ENCODE measurements around the gene TSPAN31.

The TSPAN31 gene

DNA sequence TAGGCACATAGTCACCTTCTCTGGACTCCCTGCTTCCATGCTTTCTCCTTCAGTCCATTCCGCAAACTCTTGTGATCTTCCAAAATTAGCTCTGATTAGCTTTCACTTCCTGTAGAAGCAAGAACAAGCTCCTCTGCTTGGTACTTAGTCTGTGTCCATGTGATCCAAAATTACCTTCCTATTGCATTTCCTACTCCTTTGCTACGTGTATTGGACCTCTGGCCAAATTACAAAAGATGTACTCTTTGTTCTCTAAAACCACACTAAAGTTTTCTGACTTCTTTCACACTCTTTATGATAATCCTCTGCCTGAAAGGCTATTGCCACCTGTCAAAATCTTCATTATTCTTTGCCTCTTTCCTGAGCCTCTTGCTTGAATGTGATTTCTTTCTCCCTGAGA is 37.0 kb downstream of the TSPAN31 start:
- no peak for TF ChIP-seq FOXP2 (optimal IDR thresholded peaks at IDR 0.05; ENCODE audit: borderline replicate concordance, extremely low read depth, extremely low read length, insufficient read depth)
- TF ChIP-seq, protein P1, sequence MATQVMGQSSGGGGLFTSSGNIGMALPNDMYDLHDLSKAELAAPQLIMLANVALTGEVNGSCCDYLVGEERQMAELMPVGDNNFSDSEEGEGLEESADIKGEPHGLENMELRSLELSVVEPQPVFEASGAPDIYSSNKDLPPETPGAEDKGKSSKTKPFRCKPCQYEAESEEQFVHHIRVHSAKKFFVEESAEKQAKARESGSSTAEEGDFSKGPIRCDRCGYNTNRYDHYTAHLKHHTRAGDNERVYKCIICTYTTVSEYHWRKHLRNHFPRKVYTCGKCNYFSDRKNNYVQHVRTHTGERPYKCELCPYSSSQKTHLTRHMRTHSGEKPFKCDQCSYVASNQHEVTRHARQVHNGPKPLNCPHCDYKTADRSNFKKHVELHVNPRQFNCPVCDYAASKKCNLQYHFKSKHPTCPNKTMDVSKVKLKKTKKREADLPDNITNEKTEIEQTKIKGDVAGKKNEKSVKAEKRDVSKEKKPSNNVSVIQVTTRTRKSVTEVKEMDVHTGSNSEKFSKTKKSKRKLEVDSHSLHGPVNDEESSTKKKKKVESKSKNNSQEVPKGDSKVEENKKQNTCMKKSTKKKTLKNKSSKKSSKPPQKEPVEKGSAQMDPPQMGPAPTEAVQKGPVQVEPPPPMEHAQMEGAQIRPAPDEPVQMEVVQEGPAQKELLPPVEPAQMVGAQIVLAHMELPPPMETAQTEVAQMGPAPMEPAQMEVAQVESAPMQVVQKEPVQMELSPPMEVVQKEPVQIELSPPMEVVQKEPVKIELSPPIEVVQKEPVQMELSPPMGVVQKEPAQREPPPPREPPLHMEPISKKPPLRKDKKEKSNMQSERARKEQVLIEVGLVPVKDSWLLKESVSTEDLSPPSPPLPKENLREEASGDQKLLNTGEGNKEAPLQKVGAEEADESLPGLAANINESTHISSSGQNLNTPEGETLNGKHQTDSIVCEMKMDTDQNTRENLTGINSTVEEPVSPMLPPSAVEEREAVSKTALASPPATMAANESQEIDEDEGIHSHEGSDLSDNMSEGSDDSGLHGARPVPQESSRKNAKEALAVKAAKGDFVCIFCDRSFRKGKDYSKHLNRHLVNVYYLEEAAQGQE (IDR thresholded peaks at IDR 0.05; ENCODE audit: insufficient read depth in 1 of 2, low read depth in 2 of 2, low read length in 2 of 2) = no peak
- no peak for TF ChIP-seq SIN3A (IDR thresholded peaks at IDR 0.05; ENCODE audit: borderline replicate concordance, insufficient read depth, low read length)
- no peak for TF ChIP-seq POLR2AphosphoS5 (IDR thresholded peaks at IDR 0.05; ENCODE audit: low read depth, low read length)
- no peak for TF ChIP-seq TAF1 (IDR thresholded peaks at IDR 0.05; ENCODE audit: borderline replicate concordance, insufficient read depth, low read length)

DNA sequence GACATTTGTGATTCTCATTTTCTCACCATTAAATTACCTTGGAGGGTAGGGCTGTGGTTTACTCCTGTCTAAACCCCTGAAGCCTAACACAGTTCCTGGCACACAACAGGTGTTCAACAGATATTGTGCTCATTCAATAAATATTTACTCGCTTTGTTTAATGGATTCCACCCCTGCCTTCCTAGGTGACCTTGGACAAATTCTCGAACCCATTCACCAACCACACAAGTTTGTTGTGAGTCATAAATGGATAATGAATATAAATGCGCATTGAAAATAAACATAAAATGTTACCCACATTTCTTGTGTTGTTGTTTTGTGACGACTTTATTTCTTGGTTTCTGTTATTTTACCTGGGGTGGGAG is 37.4 kb downstream of the TSPAN31 start:
- no peak for TF ChIP-seq TAF1 (IDR thresholded peaks at IDR 0.05; ENCODE audit: borderline replicate concordance, insufficient read depth, low read length)
- no peak for TF ChIP-seq POLR2AphosphoS5 (IDR thresholded peaks at IDR 0.05; ENCODE audit: low read depth, low read length)
- TF ChIP-seq SIN3A (IDR thresholded peaks at IDR 0.05; ENCODE audit: borderline replicate concordance, insufficient read depth, low read length) = no peak
- no peak for TF ChIP-seq FOXP2 (optimal IDR thresholded peaks at IDR 0.05; ENCODE audit: borderline replicate concordance, extremely low read depth, extremely low read length, insufficient read depth)
- TF ChIP-seq, protein P1 (IDR thresholded peaks at IDR 0.05; ENCODE audit: insufficient read depth in 1 of 2, low read depth in 2 of 2, low read length in 2 of 2) = no peak

DNA sequence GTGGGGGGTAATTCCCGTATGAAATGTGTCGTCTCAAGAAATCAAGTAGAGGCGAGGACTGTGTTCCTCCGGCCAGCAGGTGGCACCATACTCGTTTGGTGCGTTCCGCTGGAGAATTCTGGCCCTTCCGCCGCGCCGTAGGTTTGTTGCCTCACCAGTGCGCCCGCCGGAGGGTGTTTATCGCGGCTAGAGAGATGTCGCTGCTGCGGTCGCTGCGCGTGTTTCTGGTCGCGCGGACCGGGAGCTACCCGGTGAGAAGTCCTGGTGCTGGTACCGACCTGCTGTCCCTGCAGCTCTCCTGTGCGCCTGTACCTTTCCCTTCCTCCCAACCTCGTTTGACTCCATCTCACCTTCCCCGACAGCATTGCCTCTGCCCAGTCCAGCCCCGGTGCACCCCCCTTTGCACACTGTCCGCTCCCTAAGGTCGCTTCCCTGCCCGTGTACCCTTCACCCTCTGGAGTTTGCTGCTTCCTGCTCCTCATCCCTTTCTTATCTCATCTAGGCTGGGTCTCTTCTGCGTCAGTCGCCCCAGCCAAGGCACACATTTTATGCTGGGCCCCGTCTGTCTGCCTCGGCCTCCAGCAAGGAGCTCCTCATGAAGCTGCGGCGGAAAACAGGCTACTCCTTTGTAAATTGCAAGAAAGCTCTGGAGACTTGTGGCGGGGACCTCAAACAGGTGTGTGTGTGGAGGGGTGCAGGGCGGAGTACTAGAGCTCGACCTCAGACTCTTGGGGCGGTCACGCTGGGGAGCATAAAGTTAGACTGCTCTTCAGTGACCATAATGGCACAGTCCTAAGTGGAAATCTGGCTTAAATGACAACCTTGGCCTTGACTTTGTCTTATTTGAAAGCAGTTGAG is 38.0 kb downstream of the TSPAN31 start, which contains the start of gene TSFM:
TSS of gene TSFM (plus strand) at position 180 of the 858 bp plus-strand sequence. CDS start at position 195, 15 bp downstream.
- peak; percentile 96 for TF ChIP-seq POLR2AphosphoS5 (IDR thresholded peaks at IDR 0.05; ENCODE audit: low read depth, low read length)
- TF ChIP-seq, protein P1 (IDR thresholded peaks at IDR 0.05; ENCODE audit: insufficient read depth in 1 of 2, low read depth in 2 of 2, low read length in 2 of 2) = peak; percentile 58 to 68; a peak in 3 of 4 replicates
- peak; percentile 93 for TF ChIP-seq TAF1 (IDR thresholded peaks at IDR 0.05; ENCODE audit: borderline replicate concordance, insufficient read depth, low read length)
- TF ChIP-seq FOXP2 (optimal IDR thresholded peaks at IDR 0.05; ENCODE audit: borderline replicate concordance, extremely low read depth, extremely low read length, insufficient read depth) = peak; percentile 98
- TF ChIP-seq SIN3A (IDR thresholded peaks at IDR 0.05; ENCODE audit: borderline replicate concordance, insufficient read depth, low read length) = peak; percentile 66; the same call in 1 of the 2 replicates

DNA sequence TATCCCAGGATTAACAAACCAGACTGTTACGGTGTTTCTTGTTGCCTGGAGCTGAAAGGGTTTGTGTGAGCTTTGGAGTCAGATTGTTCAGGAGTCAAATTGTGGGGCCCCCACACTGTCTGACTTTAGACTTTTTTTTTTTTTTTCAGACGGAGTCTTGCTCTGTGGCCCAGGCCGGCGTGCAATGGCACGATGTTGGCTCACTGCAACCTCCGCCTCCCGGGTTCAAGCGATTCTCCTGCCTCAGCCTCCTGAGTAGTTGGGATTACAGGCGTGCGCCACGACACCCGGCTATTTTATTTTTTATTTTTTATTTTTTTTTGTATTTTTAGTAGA is 38.6 kb downstream of the TSPAN31 start:
- no peak for TF ChIP-seq POLR2AphosphoS5 (IDR thresholded peaks at IDR 0.05; ENCODE audit: low read depth, low read length)
- TF ChIP-seq SIN3A (IDR thresholded peaks at IDR 0.05; ENCODE audit: borderline replicate concordance, insufficient read depth, low read length) = no peak
- TF ChIP-seq TAF1 (IDR thresholded peaks at IDR 0.05; ENCODE audit: borderline replicate concordance, insufficient read depth, low read length) = no peak
- TF ChIP-seq FOXP2 (optimal IDR thresholded peaks at IDR 0.05; ENCODE audit: borderline replicate concordance, extremely low read depth, extremely low read length, insufficient read depth) = no peak
- TF ChIP-seq, protein P1 (IDR thresholded peaks at IDR 0.05; ENCODE audit: insufficient read depth in 1 of 2, low read depth in 2 of 2, low read length in 2 of 2) = no peak
